Stimulated activated CD4-positive, alpha-beta T cell treated with anti-CD3 and anti-CD28 coated beads, Interleukin-12 subunit alpha, Interleukin-12 subunit beta, amount 100 ng/mL, for 4 hours (primary cell): ENCODE data around the gene SHISA9.
"Not testable (repeated sequence)": the region's sequence is repeated elsewhere in the genome, so short reads cannot be mapped to it uniquely, and the experiment has no call there.

Experiments used
- DNase-seq: peaks from one replicate; pipeline ENCODE4 v3.0.0-alpha.2; 2020

SHISA9 gene

DNA sequence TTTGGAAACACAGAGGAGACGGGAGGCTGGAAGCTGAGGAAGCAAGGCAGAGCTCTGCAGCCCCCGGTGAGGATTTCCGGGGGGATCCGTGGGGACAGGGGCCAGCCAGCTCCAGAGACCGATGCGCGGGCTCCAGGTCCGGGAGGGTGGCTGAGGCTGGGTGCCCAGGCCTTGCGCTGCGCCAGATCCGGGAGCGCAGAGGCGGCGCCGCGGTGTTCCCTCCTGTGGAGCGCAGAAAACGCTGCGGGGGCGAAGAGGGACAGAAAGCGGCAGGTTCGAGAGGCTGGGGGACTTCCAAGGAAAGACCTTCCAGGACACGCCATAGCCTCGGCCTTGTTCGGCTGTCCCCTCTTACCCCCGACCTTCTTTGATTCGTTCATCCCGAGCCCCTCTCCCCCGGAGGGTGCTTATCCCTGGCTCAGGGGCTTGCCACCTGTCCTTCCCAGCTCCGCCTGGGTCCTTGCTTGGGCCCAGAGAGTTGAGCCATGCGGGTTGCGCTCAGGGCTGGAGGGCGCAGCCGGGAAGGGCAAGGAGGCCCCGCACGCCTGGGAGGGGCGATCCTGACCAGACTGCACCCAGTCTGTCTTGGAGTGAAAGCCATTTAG, 697 bp upstream of the SHISA9 start:
- DNase-seq = no peak

- no peak for DNase-seq
Measured at GRCh38 chr16:12901204-12901596, 198 bp upstream of the SHISA9 start.

GRCh38 chr16:12902511-12903372, 1.3 kb downstream of the SHISA9 start:
- DNase-seq = no peak

- DNase-seq = no peak
Measured at GRCh38 chr16:12903407-12904328, 2.3 kb downstream of the SHISA9 start.

DNA sequence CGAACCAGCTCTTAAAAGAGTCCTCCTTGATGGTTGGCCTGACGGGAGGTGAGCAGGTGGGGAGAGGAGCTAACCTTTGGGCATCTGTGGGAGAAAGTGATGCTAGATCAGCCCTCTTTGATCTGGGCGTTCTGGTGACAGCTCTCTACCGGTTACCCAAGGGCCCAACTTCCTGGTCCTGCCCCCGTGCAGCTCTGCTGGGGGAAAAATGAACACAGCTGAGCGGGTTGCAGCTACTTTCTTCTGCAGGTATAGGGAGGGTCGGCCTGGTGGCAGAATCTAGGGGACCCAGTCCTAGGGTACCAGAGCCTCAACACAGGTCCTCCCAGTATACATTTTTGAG, 2.9 kb downstream of the SHISA9 start:
- DNase-seq = no peak

DNA sequence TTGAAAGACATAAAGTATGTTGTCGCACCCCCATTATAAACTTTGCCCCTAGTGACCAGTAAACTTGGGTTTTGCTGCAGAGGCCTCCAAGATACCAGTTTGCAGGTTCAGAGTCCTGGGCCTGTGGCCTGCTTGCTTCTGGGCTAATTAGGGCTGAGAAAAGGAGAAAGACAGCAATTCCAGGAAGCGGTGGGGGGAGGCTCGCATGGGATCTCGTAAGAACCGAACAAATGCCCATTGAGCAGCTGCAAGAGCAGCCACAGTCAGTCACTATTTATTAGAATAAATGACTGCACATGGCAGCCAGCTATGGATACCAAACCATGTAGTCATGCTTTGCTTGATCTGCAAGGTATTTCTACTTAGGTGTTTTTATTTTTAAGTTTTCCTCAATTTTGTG, 4.9 kb downstream of the SHISA9 start:
- DNase-seq = no peak

- no peak for DNase-seq
Measured at GRCh38 chr16:12906765-12907516, 5.5 kb downstream of the SHISA9 start.

GRCh38 chr16:12907670-12908233, 6.4 kb downstream of the SHISA9 start:
- DNase-seq = no peak

DNA sequence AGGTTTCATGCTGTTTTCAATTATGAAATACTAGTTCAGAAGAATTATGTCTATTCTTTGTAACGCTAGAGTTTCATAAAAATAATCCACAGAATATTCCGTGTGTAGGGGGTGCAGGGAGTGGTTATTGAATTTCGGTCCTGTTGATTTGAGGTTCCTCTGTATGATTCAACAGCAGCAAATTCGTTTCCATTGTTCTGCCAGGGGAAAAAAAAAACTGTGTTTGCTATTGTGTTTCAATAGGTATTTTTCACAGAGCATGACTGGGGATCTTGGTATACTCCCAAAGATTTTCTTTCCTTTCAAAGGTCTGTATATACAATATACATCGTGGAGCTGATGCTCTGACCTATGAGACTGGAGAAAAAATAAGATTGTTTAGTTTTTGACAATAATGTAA, 15.8 kb downstream of the SHISA9 start:
- DNase-seq = no peak

- no peak for DNase-seq
Measured at GRCh38 chr16:12917653-12918052, 16.3 kb downstream of the SHISA9 start.

DNA sequence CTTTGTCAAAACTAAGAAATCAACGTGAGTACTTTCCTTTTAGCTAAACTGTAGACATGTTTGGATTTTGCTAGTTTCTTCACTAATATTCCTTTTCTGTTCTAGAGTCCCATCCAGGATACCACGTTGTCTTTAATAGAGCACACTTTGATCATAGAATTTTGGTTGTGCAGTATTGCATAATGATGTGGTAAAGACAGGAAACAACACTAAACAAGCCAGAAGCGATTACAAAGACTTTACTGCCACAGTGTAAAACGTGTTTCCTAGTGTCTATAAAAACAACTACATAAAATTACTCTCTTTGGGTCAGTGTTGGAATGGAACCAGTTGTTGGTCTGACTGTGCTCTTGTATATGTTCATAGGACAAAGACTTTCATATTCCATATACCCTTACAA, 19.3 kb downstream of the SHISA9 start:
- DNase-seq = no peak

DNA sequence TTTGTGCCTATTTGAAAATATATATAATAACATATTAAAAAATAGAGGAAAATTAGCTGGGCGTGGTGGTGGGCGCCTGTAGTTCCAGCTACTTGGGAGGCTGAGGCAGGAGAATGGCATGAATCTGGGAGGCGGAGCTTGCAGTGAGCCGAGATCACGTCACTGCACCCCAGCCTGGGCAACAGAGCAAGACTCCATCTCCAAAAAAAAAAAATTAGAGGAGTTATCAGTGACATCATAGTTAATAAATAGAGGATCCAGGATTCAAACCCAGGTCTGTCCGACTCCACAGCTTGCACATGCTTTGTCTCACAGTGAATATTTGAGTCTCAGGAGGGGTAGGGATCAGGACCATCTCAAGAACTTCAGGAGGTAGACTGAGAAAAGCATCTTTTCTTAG, 22.2 kb downstream of the SHISA9 start:
- not testable (repeated sequence) for DNase-seq

GRCh38 chr16:12925026-12925800, 23.8 kb downstream of the SHISA9 start:
- no peak for DNase-seq

DNA sequence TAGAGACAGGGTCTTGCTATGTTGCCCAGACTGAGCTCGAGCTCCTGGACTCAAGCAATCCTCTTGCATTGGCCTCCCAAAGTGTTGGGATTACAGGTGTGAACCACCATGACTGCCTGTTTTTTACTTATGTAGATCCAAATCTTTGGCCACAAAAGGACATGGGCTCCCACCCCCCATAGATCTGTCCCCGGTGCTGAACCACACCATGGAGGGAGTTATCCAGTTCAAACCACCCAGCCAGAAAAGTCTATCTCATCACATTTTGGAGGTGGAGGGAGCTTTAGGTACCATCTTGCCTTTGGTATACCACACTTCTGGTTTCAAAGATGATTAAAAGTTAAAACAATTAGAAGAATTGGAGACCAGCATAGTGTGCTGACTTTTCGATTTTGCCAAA, 26.2 kb downstream of the SHISA9 start:
- DNase-seq = no peak

- no peak for DNase-seq
Measured at GRCh38 chr16:12930881-12931280, 29.5 kb downstream of the SHISA9 start.

GRCh38 chr16:12936391-12936790, 35.0 kb downstream of the SHISA9 start:
- no peak for DNase-seq

- DNase-seq = no peak
Measured at GRCh38 chr16:12941896-12942295, 40.5 kb downstream of the SHISA9 start.

- no peak for DNase-seq
Measured at GRCh38 chr16:12942861-12943260, 41.5 kb downstream of the SHISA9 start.

- no peak for DNase-seq
Measured at GRCh38 chr16:12944300-12944699, 42.9 kb downstream of the SHISA9 start.

- no peak for DNase-seq
Measured at GRCh38 chr16:12951392-12951791, 50.0 kb downstream of the SHISA9 start.

- no peak for DNase-seq
Measured at GRCh38 chr16:12951976-12952375, 50.6 kb downstream of the SHISA9 start.

GRCh38 chr16:12958366-12958765, 57.0 kb downstream of the SHISA9 start:
- DNase-seq = no peak
